ENCODE results near the gene TRDMT1.

Gene TRDMT1

GRCh38 chr10:17109046-17109445 lies 92.4 kb downstream of the TRDMT1 start:
- Histone ChIP-seq H3K4me1 (ENCODE audit: control insufficient read depth, low read depth, low read length) (no peaks in the 10 kb centered on the region), H3K9me3 (ENCODE audit: control insufficient read depth, low read depth, low read length) (no peaks in the 10 kb centered on the region), H3K4me3 (ENCODE audit: low read length) (no peak overlapping the region), H3K27ac (ENCODE audit: low read length) (no peak overlapping the region), H3K36me3 (ENCODE audit: control insufficient read depth, low read depth, low read length) (no peaks in the 10 kb centered on the region), H3K27me3 (ENCODE audit: control insufficient read depth, insufficient read depth, low read length) (no peaks in the 10 kb centered on the region), H3K9ac (ENCODE audit: low read length) (no peak overlapping the region)

- no peak overlapping the region for H3K4me3 ChIP-seq (ENCODE audit: low read length)
- no peaks in the 10 kb centered on the region for H3K36me3 ChIP-seq (ENCODE audit: control insufficient read depth, low read depth, low read length)
- H3K27ac ChIP-seq (ENCODE audit: low read length): no peak overlapping the region
- H3K9me3 ChIP-seq (ENCODE audit: control insufficient read depth, low read depth, low read length): no peaks in the 10 kb centered on the region
- H3K27me3 ChIP-seq (ENCODE audit: control insufficient read depth, insufficient read depth, low read length): no peaks in the 10 kb centered on the region
- H3K4me1 ChIP-seq (ENCODE audit: control insufficient read depth, low read depth, low read length): no peaks in the 10 kb centered on the region
- H3K9ac ChIP-seq (ENCODE audit: low read length): no peak overlapping the region
These were observed 94.5 kb downstream of the TRDMT1 start for GRCh38 chr10:17106991-17107390.

- H3K9me3 ChIP-seq (ENCODE audit: control insufficient read depth, low read depth, low read length): no peaks in the 10 kb centered on the region
- H3K36me3 ChIP-seq (ENCODE audit: control insufficient read depth, low read depth, low read length): no peaks in the 10 kb centered on the region
- H3K4me3 ChIP-seq (ENCODE audit: low read length): no peak overlapping the region
- H3K27ac ChIP-seq (ENCODE audit: low read length): no peak overlapping the region
- no peak overlapping the region for H3K9ac ChIP-seq (ENCODE audit: low read length)
- no peaks in the 10 kb centered on the region for H3K4me1 ChIP-seq (ENCODE audit: control insufficient read depth, low read depth, low read length)
- no peaks in the 10 kb centered on the region for H3K27me3 ChIP-seq (ENCODE audit: control insufficient read depth, insufficient read depth, low read length)
These were observed 99.6 kb downstream of the TRDMT1 start for GRCh38 chr10:17101910-17102266.

- Histone ChIP-seq H3K9me3 (ENCODE audit: control insufficient read depth, low read depth, low read length) (no peaks in the 10 kb centered on the region), H3K4me1 (ENCODE audit: control insufficient read depth, low read depth, low read length) (no peaks in the 10 kb centered on the region), H3K27me3 (ENCODE audit: control insufficient read depth, insufficient read depth, low read length) (no peaks in the 10 kb centered on the region), H3K36me3 (ENCODE audit: control insufficient read depth, low read depth, low read length) (no peaks in the 10 kb centered on the region), H3K27ac (ENCODE audit: low read length) (no peak overlapping the region), H3K9ac (ENCODE audit: low read length) (no peak overlapping the region), H3K4me3 (ENCODE audit: low read length) (no peak overlapping the region)
These were observed 100.1 kb downstream of the TRDMT1 start for GRCh38 chr10:17101257-17101909.

GRCh38 chr10:17100586-17100985 lies 100.9 kb downstream of the TRDMT1 start:
- H3K4me3 ChIP-seq (ENCODE audit: low read length): no peak overlapping the region
- H3K4me1 ChIP-seq (ENCODE audit: control insufficient read depth, low read depth, low read length): no peaks in the 10 kb centered on the region
- H3K9me3 ChIP-seq (ENCODE audit: control insufficient read depth, low read depth, low read length): no peaks in the 10 kb centered on the region
- H3K9ac ChIP-seq (ENCODE audit: low read length): no peak overlapping the region
- no peaks in the 10 kb centered on the region for H3K27me3 ChIP-seq (ENCODE audit: control insufficient read depth, insufficient read depth, low read length)
- H3K27ac ChIP-seq (ENCODE audit: low read length): no peak overlapping the region
- H3K36me3 ChIP-seq (ENCODE audit: control insufficient read depth, low read depth, low read length): no peaks in the 10 kb centered on the region

GRCh38 chr10:17098012-17098411 lies 103.5 kb downstream of the TRDMT1 start:
- H3K4me1 ChIP-seq (ENCODE audit: control insufficient read depth, low read depth, low read length): no peaks in the 10 kb centered on the region
- no peaks in the 10 kb centered on the region for H3K27me3 ChIP-seq (ENCODE audit: control insufficient read depth, insufficient read depth, low read length)
- no peak overlapping the region for H3K4me3 ChIP-seq (ENCODE audit: low read length)
- H3K27ac ChIP-seq (ENCODE audit: low read length): no peak overlapping the region
- H3K9me3 ChIP-seq (ENCODE audit: control insufficient read depth, low read depth, low read length): no peaks in the 10 kb centered on the region
- no peak overlapping the region for H3K9ac ChIP-seq (ENCODE audit: low read length)
- H3K36me3 ChIP-seq (ENCODE audit: control insufficient read depth, low read depth, low read length): no peaks in the 10 kb centered on the region
